ENCODE measurements around the gene POU5F1.
A peak's percentile ranks its signal among the peaks of the same experiment; 100 is the strongest.
"Not testable (repeated sequence)": the region's sequence is repeated elsewhere in the genome, so short reads cannot be mapped to it uniquely, and the experiment has no call there.

Gene POU5F1

GRCh38 chr6:31165986-31166385, 4.5 kb downstream of the POU5F1 start:
- DNase-seq (ENCODE audit: low spot score): no peak

GRCh38 chr6:31165064-31165832, 5.2 kb downstream of the POU5F1 start:
- DNase-seq (ENCODE audit: low spot score): not testable (repeated sequence)

- DNase-seq (ENCODE audit: low spot score): not testable (repeated sequence)
Observed at GRCh38 chr6:31164475-31165063, 5.9 kb downstream of the POU5F1 start.

GRCh38 chr6:31163922-31164321, 6.6 kb downstream of the POU5F1 start:
- no peak for DNase-seq (ENCODE audit: low spot score)

GRCh38 chr6:31162463-31163165, 7.9 kb downstream of the POU5F1 start:
- DNase-seq (ENCODE audit: low spot score): no peak

GRCh38 chr6:31161216-31162126, 9.0 kb downstream of the POU5F1 start:
- no peak for DNase-seq (ENCODE audit: low spot score)

GRCh38 chr6:31158863-31159855, 11.3 kb downstream of the POU5F1 start:
- DNase-seq (ENCODE audit: low spot score): peak; percentile 16

GRCh38 chr6:31158140-31158862, 12.2 kb downstream of the POU5F1 start, which contains the start of gene TCF19:
Gene TCF19 (plus strand): TSS chr6:31158589. CDS start chr6:31159470, 881 bp downstream.
- DNase-seq (ENCODE audit: low spot score): peak; percentile 99

- no peak for DNase-seq (ENCODE audit: low spot score)
Observed at GRCh38 chr6:31157513-31158139, 12.9 kb downstream of the POU5F1 start, which contains the start of gene CCHCR1. Gene CCHCR1 (minus strand): TSS chr6:31157802. CDS start chr6:31157600, 202 bp downstream.

GRCh38 chr6:31156641-31157040, 13.8 kb downstream of the POU5F1 start:
- DNase-seq (ENCODE audit: low spot score): no peak

GRCh38 chr6:31154436-31154835, 16.0 kb downstream of the POU5F1 start:
- no peak for DNase-seq (ENCODE audit: low spot score)

GRCh38 chr6:31152781-31153180, 17.7 kb downstream of the POU5F1 start:
- no peak for DNase-seq (ENCODE audit: low spot score)

- DNase-seq (ENCODE audit: low spot score): no peak
Observed at GRCh38 chr6:31149827-31150447, 20.5 kb downstream of the POU5F1 start.

- DNase-seq (ENCODE audit: low spot score): no peak
Observed at GRCh38 chr6:31145386-31145785, 25.1 kb downstream of the POU5F1 start.

- DNase-seq (ENCODE audit: low spot score): no peak
Observed at GRCh38 chr6:31144970-31145340, 25.5 kb downstream of the POU5F1 start.

- no peak for DNase-seq (ENCODE audit: low spot score)
Observed at GRCh38 chr6:31144296-31144969, 26.0 kb downstream of the POU5F1 start.

- DNase-seq (ENCODE audit: low spot score): no peak
Observed at GRCh38 chr6:31143148-31143547, 27.3 kb downstream of the POU5F1 start.

GRCh38 chr6:31142361-31142761, 28.1 kb downstream of the POU5F1 start:
- no peak for DNase-seq (ENCODE audit: low spot score)

Measured in CD4-positive, alpha-beta T cell treated with Interleukin-2 at 100 ng/mL for 4 hours (primary cell).